ENCODE results near the gene POU2F3.

GRCh38 chr11:120259241-120259640, 19.3 kb downstream of the POU2F3 start:
- TF ChIP-seq, protein P1, sequence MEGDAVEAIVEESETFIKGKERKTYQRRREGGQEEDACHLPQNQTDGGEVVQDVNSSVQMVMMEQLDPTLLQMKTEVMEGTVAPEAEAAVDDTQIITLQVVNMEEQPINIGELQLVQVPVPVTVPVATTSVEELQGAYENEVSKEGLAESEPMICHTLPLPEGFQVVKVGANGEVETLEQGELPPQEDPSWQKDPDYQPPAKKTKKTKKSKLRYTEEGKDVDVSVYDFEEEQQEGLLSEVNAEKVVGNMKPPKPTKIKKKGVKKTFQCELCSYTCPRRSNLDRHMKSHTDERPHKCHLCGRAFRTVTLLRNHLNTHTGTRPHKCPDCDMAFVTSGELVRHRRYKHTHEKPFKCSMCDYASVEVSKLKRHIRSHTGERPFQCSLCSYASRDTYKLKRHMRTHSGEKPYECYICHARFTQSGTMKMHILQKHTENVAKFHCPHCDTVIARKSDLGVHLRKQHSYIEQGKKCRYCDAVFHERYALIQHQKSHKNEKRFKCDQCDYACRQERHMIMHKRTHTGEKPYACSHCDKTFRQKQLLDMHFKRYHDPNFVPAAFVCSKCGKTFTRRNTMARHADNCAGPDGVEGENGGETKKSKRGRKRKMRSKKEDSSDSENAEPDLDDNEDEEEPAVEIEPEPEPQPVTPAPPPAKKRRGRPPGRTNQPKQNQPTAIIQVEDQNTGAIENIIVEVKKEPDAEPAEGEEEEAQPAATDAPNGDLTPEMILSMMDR (IDR thresholded peaks at IDR 0.05), result no peak
- TF ChIP-seq POLR2AphosphoS5 (IDR thresholded peaks at IDR 0.05), result no peak

Data from stomach (tissue), 4 donors.